ENCODE results near the gene P2RX1.

Gene P2RX1

DNA sequence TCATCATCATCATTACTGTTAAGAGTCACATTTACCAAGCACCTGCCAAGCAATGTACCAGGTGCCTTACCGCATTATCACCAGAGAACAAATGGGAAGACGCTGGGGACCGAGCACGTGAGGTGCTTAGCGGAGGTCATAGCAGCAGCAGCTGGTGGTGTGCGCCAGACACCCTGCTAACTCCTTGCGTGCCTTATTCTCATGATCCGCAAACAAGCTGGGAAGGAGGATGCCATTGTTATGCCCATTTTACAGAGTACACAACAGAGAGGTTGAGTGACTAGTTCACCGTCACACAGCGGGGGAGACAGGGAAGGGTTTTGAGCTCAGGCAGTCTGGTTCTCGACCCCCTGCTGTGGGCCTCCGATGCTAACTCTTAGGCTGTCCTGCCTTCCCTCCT, 40.7 kb upstream of the P2RX1 start:
- no peak for DNase-seq (ENCODE audit: low read depth)
- no peak overlapping the region for H3K4me3 ChIP-seq (ENCODE audit: control insufficient read depth, low read depth, low read length)
- TF ChIP-seq, protein P1, sequence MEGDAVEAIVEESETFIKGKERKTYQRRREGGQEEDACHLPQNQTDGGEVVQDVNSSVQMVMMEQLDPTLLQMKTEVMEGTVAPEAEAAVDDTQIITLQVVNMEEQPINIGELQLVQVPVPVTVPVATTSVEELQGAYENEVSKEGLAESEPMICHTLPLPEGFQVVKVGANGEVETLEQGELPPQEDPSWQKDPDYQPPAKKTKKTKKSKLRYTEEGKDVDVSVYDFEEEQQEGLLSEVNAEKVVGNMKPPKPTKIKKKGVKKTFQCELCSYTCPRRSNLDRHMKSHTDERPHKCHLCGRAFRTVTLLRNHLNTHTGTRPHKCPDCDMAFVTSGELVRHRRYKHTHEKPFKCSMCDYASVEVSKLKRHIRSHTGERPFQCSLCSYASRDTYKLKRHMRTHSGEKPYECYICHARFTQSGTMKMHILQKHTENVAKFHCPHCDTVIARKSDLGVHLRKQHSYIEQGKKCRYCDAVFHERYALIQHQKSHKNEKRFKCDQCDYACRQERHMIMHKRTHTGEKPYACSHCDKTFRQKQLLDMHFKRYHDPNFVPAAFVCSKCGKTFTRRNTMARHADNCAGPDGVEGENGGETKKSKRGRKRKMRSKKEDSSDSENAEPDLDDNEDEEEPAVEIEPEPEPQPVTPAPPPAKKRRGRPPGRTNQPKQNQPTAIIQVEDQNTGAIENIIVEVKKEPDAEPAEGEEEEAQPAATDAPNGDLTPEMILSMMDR (conservative IDR thresholded peaks at IDR 0.05; ENCODE audit: control insufficient read depth, insufficient read depth, low read depth, low read length), result no peak

DNA sequence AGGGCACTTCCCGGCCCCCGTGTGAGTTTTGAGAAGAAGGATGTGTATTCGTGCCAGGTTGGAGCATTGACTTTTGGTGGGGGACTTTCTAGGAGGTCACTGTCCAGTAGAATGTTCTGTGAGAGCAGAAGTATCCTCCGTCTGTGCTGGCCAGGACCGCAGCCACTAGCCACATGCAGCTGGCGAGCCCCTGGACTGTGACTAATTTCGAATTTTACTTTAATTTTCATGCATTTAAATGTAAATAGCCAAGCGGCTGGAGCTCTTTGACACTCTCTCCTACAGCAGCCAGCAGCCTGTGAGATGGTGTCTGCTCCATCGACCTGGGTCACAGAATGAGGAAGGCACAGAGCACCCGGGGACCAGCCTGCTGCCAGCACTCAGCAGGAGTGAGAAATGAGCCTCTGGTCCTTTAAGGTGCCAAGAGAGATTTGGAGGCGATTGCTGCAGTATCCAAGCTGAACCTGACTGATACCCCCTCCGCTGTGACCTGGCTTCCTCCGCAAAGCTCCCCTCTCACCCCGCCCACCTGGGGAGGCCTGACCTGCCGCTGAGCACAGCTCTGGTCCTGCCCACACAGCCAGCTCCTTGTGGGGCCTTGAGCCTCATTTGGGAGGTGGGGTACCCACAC, 40.2 kb upstream of the P2RX1 start:
- no peak overlapping the region for H3K4me3 ChIP-seq (ENCODE audit: control insufficient read depth, low read depth, low read length)
- DNase-seq (ENCODE audit: low read depth), result no peak
- TF ChIP-seq, protein P1 (conservative IDR thresholded peaks at IDR 0.05; ENCODE audit: control insufficient read depth, insufficient read depth, low read depth, low read length), result no peak

DNA sequence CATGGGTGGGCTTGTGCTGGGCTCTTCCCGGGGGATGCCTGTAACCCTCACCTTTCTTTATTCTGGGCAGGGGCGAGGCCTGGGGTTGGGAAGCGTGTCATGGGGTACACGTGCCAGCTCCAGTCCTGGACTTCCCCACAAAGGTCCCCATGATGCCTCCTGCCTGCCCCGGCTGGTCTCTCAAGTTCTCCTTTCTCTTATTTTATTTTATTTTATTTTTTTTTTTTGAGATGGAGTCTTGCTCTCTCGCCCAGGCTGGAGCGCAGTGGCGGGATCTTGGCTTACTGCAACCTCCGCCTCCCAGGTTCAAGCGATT, 39.4 kb upstream of the P2RX1 start:
- no peak for DNase-seq (ENCODE audit: low read depth)
- TF ChIP-seq, protein P1 (conservative IDR thresholded peaks at IDR 0.05; ENCODE audit: control insufficient read depth, insufficient read depth, low read depth, low read length), result no peak
- no peak overlapping the region for H3K4me3 ChIP-seq (ENCODE audit: control insufficient read depth, low read depth, low read length)

DNA sequence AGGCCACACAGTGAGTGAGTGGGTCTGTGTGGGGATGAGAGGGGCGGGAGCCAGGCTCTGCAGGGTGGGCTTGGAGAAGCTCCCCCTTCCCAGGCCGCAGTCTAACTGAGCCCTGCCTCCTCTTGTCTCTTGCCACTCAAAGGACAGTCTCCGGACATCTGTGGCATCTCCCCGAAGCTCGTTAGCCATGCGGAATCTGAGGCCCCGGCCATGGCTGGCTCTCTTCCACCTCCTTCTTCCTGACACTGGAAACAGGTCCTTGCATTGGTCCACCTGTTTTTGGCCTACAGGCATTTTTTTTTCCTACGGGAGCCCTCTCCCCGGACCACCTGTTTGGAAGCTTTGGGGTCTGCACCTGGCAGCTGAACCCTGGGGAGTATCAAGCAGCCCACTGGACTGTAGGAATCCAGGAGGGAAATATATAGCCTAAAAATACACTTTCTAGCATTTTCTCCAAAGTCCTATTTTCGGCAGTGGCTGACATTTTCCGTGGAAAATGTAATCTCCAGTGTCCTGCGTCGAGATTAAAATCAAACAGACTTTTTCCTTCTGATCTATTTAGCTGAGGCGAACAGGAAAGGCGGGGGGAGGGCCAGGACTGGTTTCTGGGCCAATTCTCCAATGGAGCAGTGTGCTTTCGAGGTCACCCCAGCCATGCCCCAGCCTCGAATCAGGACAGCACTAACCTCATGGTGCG, 38.9 kb upstream of the P2RX1 start:
- DNase-seq (ENCODE audit: low read depth), result no peak
- H3K4me3 ChIP-seq (ENCODE audit: control insufficient read depth, low read depth, low read length), result no peak overlapping the region
- TF ChIP-seq, protein P1 (conservative IDR thresholded peaks at IDR 0.05; ENCODE audit: control insufficient read depth, insufficient read depth, low read depth, low read length), result no peak

DNA sequence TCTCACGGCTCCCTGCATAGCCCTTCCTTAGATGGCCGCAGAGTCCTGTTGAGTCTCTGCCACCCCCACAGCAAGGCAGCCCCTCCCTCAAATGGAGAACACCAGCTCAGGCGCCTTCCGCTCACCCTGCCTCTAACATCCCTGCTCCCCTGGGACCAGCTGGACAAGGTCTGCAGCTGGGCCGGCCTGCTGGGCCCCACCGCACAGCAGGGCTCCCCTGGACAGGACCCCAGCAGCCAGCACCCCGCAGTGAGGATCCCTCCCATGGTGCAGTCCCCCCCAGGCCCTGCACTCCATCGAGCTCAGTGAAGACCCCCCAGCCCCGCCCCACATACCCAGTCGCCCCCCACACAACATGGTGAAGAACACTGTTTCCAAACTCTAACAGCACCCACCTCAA, 37.8 kb upstream of the P2RX1 start:
- TF ChIP-seq, protein P1 (conservative IDR thresholded peaks at IDR 0.05; ENCODE audit: control insufficient read depth, insufficient read depth, low read depth, low read length), result no peak
- DNase-seq (ENCODE audit: low read depth), result no peak
- H3K4me3 ChIP-seq (ENCODE audit: control insufficient read depth, low read depth, low read length), result no peak overlapping the region

DNA sequence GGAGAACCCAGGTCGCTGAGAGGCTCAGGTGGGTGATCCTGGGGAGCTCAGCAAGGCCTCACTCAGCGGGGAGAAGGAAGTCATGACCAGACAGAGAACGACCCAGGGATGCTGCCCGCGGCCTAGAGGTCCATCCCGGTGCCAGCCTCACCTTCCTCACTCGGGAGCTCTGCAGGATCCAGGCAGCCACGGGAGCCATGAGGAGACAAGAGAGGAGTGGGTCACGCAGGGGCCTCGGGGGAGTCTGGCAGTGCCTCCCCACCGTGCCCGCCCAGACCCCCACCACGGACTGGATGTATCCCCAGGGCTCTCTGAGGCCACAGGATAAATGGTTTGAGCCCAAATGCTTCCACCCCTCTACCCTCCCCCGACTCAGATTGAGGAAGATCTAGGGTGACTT, 37.3 kb upstream of the P2RX1 start:
- TF ChIP-seq, protein P1 (conservative IDR thresholded peaks at IDR 0.05; ENCODE audit: control insufficient read depth, insufficient read depth, low read depth, low read length), result no peak
- no peak for DNase-seq (ENCODE audit: low read depth)
- H3K4me3 ChIP-seq (ENCODE audit: control insufficient read depth, low read depth, low read length), result no peak overlapping the region

Data from fibroblast of mammary gland (primary cell).